Osteocyte (in vitro differentiated cells): ENCODE data around the gene PPP1CC. TPM values are rescaled to one million over a fixed set of nuclear protein-coding genes. Genes with fewer than 3 reads are reported as not detected.

Experiments
- DNase-seq: peaks from one replicate; pipeline ENCODE4 v3.0.0; 2021; ENCODE audit warnings: mixed read lengths; ENCODE audit not compliant: unreplicated experiment; ENCODE audit errors: extremely low spot score
- H3K27ac Mint-ChIP-seq: one replicate; pipeline ENCODE4 v1.8.0; 2021; ENCODE audit warnings: mild to moderate bottlenecking, mixed read lengths; ENCODE audit not compliant: unreplicated experiment
- H3K27me3 Mint-ChIP-seq: one replicate; pipeline ENCODE4 v1.8.0; 2021; ENCODE audit warnings: mixed read lengths; ENCODE audit not compliant: unreplicated experiment
- H3K36me3 Mint-ChIP-seq: one replicate; pipeline ENCODE4 v1.8.0; 2021; ENCODE audit warnings: mixed read lengths; ENCODE audit not compliant: unreplicated experiment
- H3K4me1 Mint-ChIP-seq: one replicate; pipeline ENCODE4 v1.8.0; 2021; ENCODE audit warnings: mixed read lengths; ENCODE audit not compliant: unreplicated experiment
- H3K4me3 Mint-ChIP-seq: one replicate; pipeline ENCODE4 v1.8.0; 2021; ENCODE audit warnings: mild to moderate bottlenecking, moderate library complexity, mixed read lengths; ENCODE audit not compliant: unreplicated experiment
- H3K9me3 Mint-ChIP-seq: one replicate; pipeline ENCODE4 v1.8.0; 2021; ENCODE audit warnings: mixed read lengths; ENCODE audit not compliant: unreplicated experiment
- total RNA-seq: library from RNA; stranded (reverse); gene quantifications from 2 replicates; pipeline ENCODE4 v1.2.1, GENCODE V29; 2021
- TF ChIP-seq, protein P1 (sequence below): fragments of 200-600 bp; sonication (generic); IDR thresholded peaks from 2 replicates; pipeline ENCODE4 v1.5.0; 2021; ENCODE audit warnings: antibody characterized with exemption, mild to moderate bottlenecking, moderate library complexity

PPP1CC gene
- total RNA-seq, 1 donor from 2014 or later: 102 TPM

- peaks cover 4% of the 10 kb centered on the region for H3K36me3 Mint-ChIP-seq
- no peak for DNase-seq
- TF ChIP-seq, protein P1, sequence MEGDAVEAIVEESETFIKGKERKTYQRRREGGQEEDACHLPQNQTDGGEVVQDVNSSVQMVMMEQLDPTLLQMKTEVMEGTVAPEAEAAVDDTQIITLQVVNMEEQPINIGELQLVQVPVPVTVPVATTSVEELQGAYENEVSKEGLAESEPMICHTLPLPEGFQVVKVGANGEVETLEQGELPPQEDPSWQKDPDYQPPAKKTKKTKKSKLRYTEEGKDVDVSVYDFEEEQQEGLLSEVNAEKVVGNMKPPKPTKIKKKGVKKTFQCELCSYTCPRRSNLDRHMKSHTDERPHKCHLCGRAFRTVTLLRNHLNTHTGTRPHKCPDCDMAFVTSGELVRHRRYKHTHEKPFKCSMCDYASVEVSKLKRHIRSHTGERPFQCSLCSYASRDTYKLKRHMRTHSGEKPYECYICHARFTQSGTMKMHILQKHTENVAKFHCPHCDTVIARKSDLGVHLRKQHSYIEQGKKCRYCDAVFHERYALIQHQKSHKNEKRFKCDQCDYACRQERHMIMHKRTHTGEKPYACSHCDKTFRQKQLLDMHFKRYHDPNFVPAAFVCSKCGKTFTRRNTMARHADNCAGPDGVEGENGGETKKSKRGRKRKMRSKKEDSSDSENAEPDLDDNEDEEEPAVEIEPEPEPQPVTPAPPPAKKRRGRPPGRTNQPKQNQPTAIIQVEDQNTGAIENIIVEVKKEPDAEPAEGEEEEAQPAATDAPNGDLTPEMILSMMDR: no peak
- H3K4me3 Mint-ChIP-seq: no peak overlapping the region
- peaks cover 17% of the 10 kb centered on the region for H3K4me1 Mint-ChIP-seq
- H3K27me3 Mint-ChIP-seq: peaks cover 4% of the 10 kb centered on the region
- H3K27ac Mint-ChIP-seq: no peak overlapping the region
- peaks cover 4% of the 10 kb centered on the region for H3K9me3 Mint-ChIP-seq
These were observed 66.5 kb downstream of the PPP1CC start for GRCh38 chr12:110676171-110676570.

DNA sequence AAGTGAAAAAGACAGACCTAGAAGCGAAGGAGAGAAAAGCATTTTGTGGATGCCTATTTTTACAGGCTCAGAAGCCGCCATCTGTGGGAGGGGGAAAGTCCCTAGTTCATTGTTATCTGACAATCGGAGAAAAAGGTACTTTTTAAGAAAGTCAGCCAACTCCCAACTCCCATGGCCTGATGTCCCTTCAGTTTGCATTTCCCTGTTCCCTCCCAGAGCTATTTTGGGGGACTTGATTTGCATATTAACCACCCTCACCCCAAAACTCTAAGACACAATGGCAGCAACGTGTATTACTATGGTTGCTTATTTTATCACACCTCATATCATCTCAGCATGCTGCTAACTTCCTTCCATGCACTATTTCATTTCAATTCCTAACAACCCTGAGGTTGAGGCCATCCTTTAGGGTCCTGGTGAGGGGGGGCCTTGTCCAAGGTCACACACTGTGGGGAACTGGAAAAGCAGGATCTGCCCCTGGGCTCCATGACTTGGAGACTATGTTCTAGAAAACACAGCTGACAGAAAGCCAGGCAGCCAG is 72.5 kb downstream of the PPP1CC start:
- Mint-ChIP-seq H3K4me1 (no peaks in the 10 kb centered on the region), H3K4me3 (no peak overlapping the region), H3K36me3 (peaks cover 8% of the 10 kb centered on the region), H3K9me3 (peaks cover 18% of the 10 kb centered on the region), H3K27me3 (peaks cover 19% of the 10 kb centered on the region), H3K27ac (no peak overlapping the region)
- TF ChIP-seq, protein P1: no peak
- no peak for DNase-seq

Other genes starting within 250 kb of the PPP1CC start
- gene VPS29, start 240.8 kb downstream of the PPP1CC start, total RNA-seq: 73.5 and 75.8 TPM in 2 replicates
- gene RAD9B, start 240.6 kb downstream of the PPP1CC start, total RNA-seq: 0.44 and 0.64 TPM in 2 replicates
- 13.3 and 14.4 TPM in 2 replicates for gene PPTC7, start 159.6 kb downstream of the PPP1CC start, total RNA-seq
- gene TCTN1, start 128.8 kb downstream of the PPP1CC start, total RNA-seq: 49.5 and 51.4 TPM in 2 replicates
- 0.76 and 0.94 TPM in 2 replicates for gene HVCN1, start 53.8 kb downstream of the PPP1CC start, total RNA-seq
- gene CCDC63, start 104.1 kb upstream of the PPP1CC start, total RNA-seq: not detected in 2 replicates
- not detected in 2 replicates for gene MYL2, start 177.7 kb upstream of the PPP1CC start, total RNA-seq